Neural cell (in vitro differentiated cells): Measurements from ENCODE around the gene MRPL3. TPM values are rescaled to one million over a fixed set of nuclear protein-coding genes. Genes with fewer than 3 reads are reported as not detected.

Source experiments
- H2AFZ ChIP-seq: fragments of 200-600, 300-800 bp; sonication (generic), shearing (Covaris generic); 2 replicates; pipeline ENCODE4 v1.6.0; 2014; ENCODE audit warnings: low read depth, mild to moderate bottlenecking, antibody characterized with exemption, low read length, moderate library complexity
- H3F3A ChIP-seq: fragments of 200-600 bp; shearing (Covaris generic); 2 replicates; pipeline ENCODE4 v1.6.1; 2016; ENCODE audit warnings: mild to moderate bottlenecking, moderate library complexity, mixed read lengths, antibody characterized with exemption, low read length; ENCODE audit not compliant: insufficient read depth, poor library complexity, severe bottlenecking
- H3K27ac ChIP-seq: fragments of 200-600, 300-800 bp; sonication (generic), shearing (Covaris generic); 2 replicates; pipeline ENCODE4 v1.5.1; 2014; ENCODE audit warnings: mild to moderate bottlenecking, low read length, moderate library complexity
- H3K27me3 ChIP-seq: fragments of 300-800, 200-600 bp; sonication (generic), shearing (Covaris generic); 2 replicates; pipeline ENCODE4 v1.6.0; 2014; ENCODE audit warnings: mild to moderate bottlenecking, low read depth, low read length, moderate library complexity; ENCODE audit not compliant: insufficient read depth
- H3K36me3 ChIP-seq: fragments of 300-800, 200-600 bp; sonication (generic), shearing (Covaris generic); 2 replicates; pipeline ENCODE4 v1.5.1; 2014; ENCODE audit warnings: mild to moderate bottlenecking, antibody characterized with exemption, low read length, moderate library complexity; ENCODE audit not compliant: insufficient read depth
- H3K4me2 ChIP-seq: fragments of 300-800, 200-600 bp; sonication (generic), shearing (Covaris generic); 2 replicates; pipeline ENCODE4 v1.6.0; 2014; ENCODE audit warnings: mild to moderate bottlenecking, low read length
- H3K4me3 ChIP-seq: fragments of 300-800, 200-600 bp; sonication (generic), shearing (Covaris generic); 2 replicates; pipeline ENCODE4 v1.5.1; 2014; ENCODE audit warnings: mild to moderate bottlenecking, low read length, moderate library complexity
- H3K79me2 ChIP-seq: fragments of 200-600 bp; shearing (Covaris generic); replicated peaks from 2 replicates; pipeline ENCODE4 v1.6.0; 2014; ENCODE audit warnings: mild to moderate bottlenecking, low read length, moderate library complexity; ENCODE audit not compliant: insufficient read depth
- H3K9ac ChIP-seq: fragments of 300-800, 200-600 bp; sonication (generic), shearing (Covaris generic); 2 replicates; pipeline ENCODE4 v1.6.1; 2016; ENCODE audit warnings: mild to moderate bottlenecking, low read length, mixed read lengths
- H3K9me2 ChIP-seq: fragments of 200-600 bp; shearing (Covaris generic); 2 replicates; pipeline ENCODE4 v1.6.1; 2016; ENCODE audit warnings: mild to moderate bottlenecking, low read length, mixed read lengths; ENCODE audit not compliant: insufficient read depth
- H3K9me3 ChIP-seq: fragments of 200-600, 300-800 bp; sonication (generic), shearing (Covaris generic); 2 replicates; pipeline ENCODE4 v1.6.1; 2016; ENCODE audit warnings: mild to moderate bottlenecking, mixed run types, low read length, moderate library complexity, mixed read lengths
- H4K20me1 ChIP-seq: fragments of 200-600 bp; shearing (Covaris generic); 2 replicates; pipeline ENCODE4 v1.6.1; 2016; ENCODE audit warnings: mild to moderate bottlenecking, mixed run types; ENCODE audit not compliant: insufficient read depth
- EP300 ChIP-seq: fragments of 450-650 bp; conservative IDR thresholded peaks from 2 replicates; pipeline ENCODE4 v1.6.1; 2014; ENCODE audit warnings: antibody characterized with exemption, mild to moderate bottlenecking, moderate library complexity; ENCODE audit not compliant: poor library complexity, severe bottlenecking
- EZH2 ChIP-seq: fragments of 200-600, 300-800 bp; shearing (Covaris generic), sonication (generic); IDR thresholded peaks from 2 replicates; pipeline ENCODE4 v1.6.1; 2014; ENCODE audit warnings: antibody characterized with exemption, low read length, borderline replicate concordance, mild to moderate bottlenecking; ENCODE audit not compliant: insufficient read depth, poor library complexity, severe bottlenecking
- MXI1 ChIP-seq: fragments of 450-650 bp; conservative IDR thresholded peaks from 2 replicates; pipeline ENCODE4 v1.6.1; 2014; ENCODE audit warnings: antibody characterized with exemption, mild to moderate bottlenecking; ENCODE audit not compliant: poor library complexity, severe bottlenecking
- POLR2AphosphoS5 ChIP-seq: IDR thresholded peaks from 2 replicates; pipeline ENCODE4 v1.6.1; 2012
- RAD21 ChIP-seq: fragments of 450-650 bp; conservative IDR thresholded peaks from 2 replicates; pipeline ENCODE4 v1.6.1; 2014; ENCODE audit warnings: antibody characterized with exemption, mild to moderate bottlenecking, moderate library complexity
- SMC3 ChIP-seq: fragments of 450-650 bp; conservative IDR thresholded peaks from 2 replicates; pipeline ENCODE4 v1.6.1; 2014; ENCODE audit warnings: antibody characterized with exemption, mild to moderate bottlenecking, moderate library complexity; ENCODE audit not compliant: poor library complexity
- TAF1 ChIP-seq: IDR thresholded peaks from 2 replicates; pipeline ENCODE4 v1.6.1; 2012; ENCODE audit warnings: low read depth
- polyA plus RNA-seq: library from polyadenylated mRNA; depleted of rRNA; stranded (reverse); fragments of >200 nt; gene quantifications from 2 replicates; pipeline ENCODE4 v1.2.3, GENCODE V29; 2014
- TF ChIP-seq, protein P1 (sequence below): fragments of 450-650 bp; IDR thresholded peaks from 2 replicates; pipeline ENCODE4 v1.5.1; 2014; ENCODE audit warnings: antibody characterized with exemption, mild to moderate bottlenecking, moderate library complexity; ENCODE audit not compliant: poor library complexity, severe bottlenecking
- TF ChIP-seq, protein P2 (sequence below): IDR thresholded peaks from 2 replicates; pipeline ENCODE4 v1.6.1; 2012; ENCODE audit warnings: borderline replicate concordance

Gene MRPL3
- polyA plus RNA-seq, 1 donor from 2014 or later = 112 TPM

DNA sequence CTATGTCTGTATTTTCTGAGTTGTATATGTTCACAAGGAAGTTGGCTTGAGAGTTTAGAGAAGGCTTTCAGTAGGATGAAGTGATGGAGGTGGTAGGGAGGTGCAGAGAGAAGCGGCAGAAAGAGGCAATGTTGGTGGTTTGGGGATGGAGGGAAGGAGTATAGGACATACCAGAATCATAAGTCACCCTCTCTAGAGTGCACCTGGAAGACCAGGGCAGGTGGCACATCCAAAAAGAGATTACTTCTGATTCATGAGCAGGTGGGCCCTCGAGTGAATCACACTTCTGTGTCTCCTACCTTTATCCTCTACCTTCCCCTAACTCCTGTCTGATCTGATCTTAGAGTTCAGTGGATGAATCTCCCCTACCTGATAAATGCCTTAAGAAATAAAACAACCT lies 41.8 kb upstream of the MRPL3 start:
- Histone ChIP-seq H3F3A (no peaks in the 10 kb centered on the region), H3K9me3 (no peaks in the 10 kb centered on the region), H3K4me2 (no peak overlapping the region), H3K36me3 (no peaks in the 10 kb centered on the region), H3K27me3 (no peaks in the 10 kb centered on the region), H3K9me2 (no peaks in the 10 kb centered on the region), H2AFZ (no peak overlapping the region), H3K4me3 (no peak overlapping the region), H3K9ac (no peak overlapping the region), H4K20me1 (no peaks in the 10 kb centered on the region), H3K27ac (no peak overlapping the region), H3K79me2 (no peaks in the 10 kb centered on the region)
- TF ChIP-seq SMC3 (no peak), TAF1 (no peak), POLR2AphosphoS5 (no peak), MXI1 (no peak)
- TF ChIP-seq, protein P1, sequence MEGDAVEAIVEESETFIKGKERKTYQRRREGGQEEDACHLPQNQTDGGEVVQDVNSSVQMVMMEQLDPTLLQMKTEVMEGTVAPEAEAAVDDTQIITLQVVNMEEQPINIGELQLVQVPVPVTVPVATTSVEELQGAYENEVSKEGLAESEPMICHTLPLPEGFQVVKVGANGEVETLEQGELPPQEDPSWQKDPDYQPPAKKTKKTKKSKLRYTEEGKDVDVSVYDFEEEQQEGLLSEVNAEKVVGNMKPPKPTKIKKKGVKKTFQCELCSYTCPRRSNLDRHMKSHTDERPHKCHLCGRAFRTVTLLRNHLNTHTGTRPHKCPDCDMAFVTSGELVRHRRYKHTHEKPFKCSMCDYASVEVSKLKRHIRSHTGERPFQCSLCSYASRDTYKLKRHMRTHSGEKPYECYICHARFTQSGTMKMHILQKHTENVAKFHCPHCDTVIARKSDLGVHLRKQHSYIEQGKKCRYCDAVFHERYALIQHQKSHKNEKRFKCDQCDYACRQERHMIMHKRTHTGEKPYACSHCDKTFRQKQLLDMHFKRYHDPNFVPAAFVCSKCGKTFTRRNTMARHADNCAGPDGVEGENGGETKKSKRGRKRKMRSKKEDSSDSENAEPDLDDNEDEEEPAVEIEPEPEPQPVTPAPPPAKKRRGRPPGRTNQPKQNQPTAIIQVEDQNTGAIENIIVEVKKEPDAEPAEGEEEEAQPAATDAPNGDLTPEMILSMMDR = no peak

DNA sequence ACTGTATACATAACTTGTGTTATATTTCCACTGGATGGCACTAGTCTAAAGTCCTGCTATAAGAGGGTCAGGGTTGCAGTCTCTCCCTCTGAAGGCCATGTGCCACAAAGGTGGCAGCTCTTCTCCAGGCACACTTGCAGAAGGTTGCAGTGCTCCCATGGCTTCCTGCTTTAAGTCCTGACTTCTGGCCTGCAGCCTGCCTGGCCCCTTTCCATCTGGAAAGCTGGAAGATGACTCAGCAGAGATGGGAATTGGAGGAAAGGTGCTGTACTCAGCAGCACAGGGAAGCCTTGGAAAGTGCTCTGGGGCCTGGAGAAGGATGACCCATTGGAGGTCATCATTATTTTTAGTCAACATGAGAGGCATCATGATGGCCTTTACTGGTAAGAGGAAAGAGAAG lies 40.9 kb upstream of the MRPL3 start:
- Histone ChIP-seq H3K27me3 (no peaks in the 10 kb centered on the region), H3K9ac (no peak overlapping the region), H3K27ac (no peak overlapping the region), H3F3A (no peaks in the 10 kb centered on the region), H4K20me1 (no peaks in the 10 kb centered on the region), H3K4me3 (no peak overlapping the region), H3K36me3 (no peaks in the 10 kb centered on the region), H3K4me2 (no peak overlapping the region), H3K79me2 (no peaks in the 10 kb centered on the region), H2AFZ (no peak overlapping the region), H3K9me3 (no peaks in the 10 kb centered on the region), H3K9me2 (no peaks in the 10 kb centered on the region)
- TF ChIP-seq EP300 (no peak), MXI1 (no peak), POLR2AphosphoS5 (no peak), TAF1 (no peak), SMC3 (no peak), RAD21 (no peak), EZH2 (no peak)
- TF ChIP-seq, protein P2, sequence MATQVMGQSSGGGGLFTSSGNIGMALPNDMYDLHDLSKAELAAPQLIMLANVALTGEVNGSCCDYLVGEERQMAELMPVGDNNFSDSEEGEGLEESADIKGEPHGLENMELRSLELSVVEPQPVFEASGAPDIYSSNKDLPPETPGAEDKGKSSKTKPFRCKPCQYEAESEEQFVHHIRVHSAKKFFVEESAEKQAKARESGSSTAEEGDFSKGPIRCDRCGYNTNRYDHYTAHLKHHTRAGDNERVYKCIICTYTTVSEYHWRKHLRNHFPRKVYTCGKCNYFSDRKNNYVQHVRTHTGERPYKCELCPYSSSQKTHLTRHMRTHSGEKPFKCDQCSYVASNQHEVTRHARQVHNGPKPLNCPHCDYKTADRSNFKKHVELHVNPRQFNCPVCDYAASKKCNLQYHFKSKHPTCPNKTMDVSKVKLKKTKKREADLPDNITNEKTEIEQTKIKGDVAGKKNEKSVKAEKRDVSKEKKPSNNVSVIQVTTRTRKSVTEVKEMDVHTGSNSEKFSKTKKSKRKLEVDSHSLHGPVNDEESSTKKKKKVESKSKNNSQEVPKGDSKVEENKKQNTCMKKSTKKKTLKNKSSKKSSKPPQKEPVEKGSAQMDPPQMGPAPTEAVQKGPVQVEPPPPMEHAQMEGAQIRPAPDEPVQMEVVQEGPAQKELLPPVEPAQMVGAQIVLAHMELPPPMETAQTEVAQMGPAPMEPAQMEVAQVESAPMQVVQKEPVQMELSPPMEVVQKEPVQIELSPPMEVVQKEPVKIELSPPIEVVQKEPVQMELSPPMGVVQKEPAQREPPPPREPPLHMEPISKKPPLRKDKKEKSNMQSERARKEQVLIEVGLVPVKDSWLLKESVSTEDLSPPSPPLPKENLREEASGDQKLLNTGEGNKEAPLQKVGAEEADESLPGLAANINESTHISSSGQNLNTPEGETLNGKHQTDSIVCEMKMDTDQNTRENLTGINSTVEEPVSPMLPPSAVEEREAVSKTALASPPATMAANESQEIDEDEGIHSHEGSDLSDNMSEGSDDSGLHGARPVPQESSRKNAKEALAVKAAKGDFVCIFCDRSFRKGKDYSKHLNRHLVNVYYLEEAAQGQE = no peak
- TF ChIP-seq, protein P1 = no peak
